GM12878 (cell line): Measurements from ENCODE around the gene STK10.

ENCODE experiments used
- ATF2 ChIP-seq: IDR thresholded peaks from 2 replicates; pipeline ENCODE4 v1.6.1; 2012; ENCODE audit warnings: low read length, inconsistent platforms
- CBX3 ChIP-seq: fragments of 200-600 bp; sonication (generic); IDR thresholded peaks from 2 replicates; pipeline ENCODE4 v1.6.1; 2016; ENCODE audit warnings: low read depth, borderline replicate concordance
- CTCF ChIP-seq, 3 experiments: IDR thresholded peaks in 2 of 3; conservative IDR thresholded peaks in 1 of 3; 2 replicates each; pipeline ENCODE4 v1.5.1; 2011; ENCODE audit warnings: low read depth in 3 of 3, low read length in 3 of 3, mild to moderate bottlenecking in 3 of 3, control low read depth in 2 of 3, moderate library complexity in 2 of 3, inconsistent platforms in 1 of 3, mixed read lengths in 1 of 3; ENCODE audit not compliant: control insufficient read depth in 2 of 3, insufficient read depth in 1 of 3; ENCODE audit errors: extremely low read depth in 1 of 3
- JUND ChIP-seq: IDR thresholded peaks from 2 replicates; pipeline ENCODE4 v1.6.1; 2012; ENCODE audit warnings: low read depth, mild to moderate bottlenecking, low read length, improper control_type of control experiment, moderate library complexity
- KAT2A ChIP-seq: conservative IDR thresholded peaks from 2 replicates; pipeline ENCODE4 v1.6.1; 2011; ENCODE audit warnings: low read depth, low read length; ENCODE audit not compliant: control insufficient read depth
- MLLT1 ChIP-seq: fragments of 450-650 bp; IDR thresholded peaks from 2 replicates; pipeline ENCODE4 v1.6.1; 2016; ENCODE audit warnings: mild to moderate bottlenecking
- MTA3 ChIP-seq: IDR thresholded peaks from 2 replicates; pipeline ENCODE4 v1.6.1; 2012; ENCODE audit warnings: low read length, inconsistent platforms, borderline replicate concordance
- ZNF274 ChIP-seq: IDR thresholded peaks from one replicate; pipeline ENCODE4 v1.8.0; 2011; ENCODE audit not compliant: insufficient read length, insufficient read depth
- ZZZ3 ChIP-seq: IDR thresholded peaks from 2 replicates; pipeline ENCODE4 v1.6.1; 2011; ENCODE audit warnings: low read depth; ENCODE audit not compliant: control insufficient read depth, insufficient read length

GRCh38 chr5:172078726-172079345 is 109.2 kb downstream of the STK10 start:
- TF ChIP-seq KAT2A (no peak), ZZZ3 (no peak), MLLT1 (no peak), ATF2 (no peak), MTA3 (no peak), CTCF (IDR thresholded peaks at IDR 0.05 in 2 of 3, conservative IDR thresholded peaks at IDR 0.05 in 1 of 3; ENCODE audit: control insufficient read depth in 2 of 3, extremely low read depth in 1 of 3, insufficient read depth in 1 of 3, low read depth in 3 of 3, low read length in 3 of 3) (no peak), ZNF274 (no peak), CBX3 (no peak), JUND (no peak)
